PC-3 (cell line): ENCODE measurements around the gene SCMH1. TPM values are rescaled to one million over a fixed set of nuclear protein-coding genes. Genes with fewer than 3 reads are reported as not detected.
A peak's percentile ranks its signal among the peaks of the same experiment; 100 is the strongest.

Experiments
- ATAC-seq: fragments of 200-7000 bp; cut with Tn5 transposase; 2 replicates; pipeline ENCODE4 v1.9.1; 2020; ENCODE audit warnings: mild to moderate bottlenecking, moderate library complexity
- BruUV-seq: library from RNA; stranded (reverse); fragments of 400-500 nt; replicated peaks from 2 replicates; lab custom pipeline; 2021; lab: Mats Ljungman, UMichigan
- CTCF ChIA-PET: fragments of 300-600 bp; sonication (Branson Sonifier 250); formaldehyde crosslinking; loops from one replicate; lab custom pipeline; 2022; ENCODE audit warnings: antibody characterized with exemption; lab: Charles Lee
- POLR2A ChIA-PET: fragments of 300-600 bp; sonication (Branson Sonifier 250); formaldehyde crosslinking; loops from one replicate; lab custom pipeline; 2022; ENCODE audit warnings: antibody characterized with exemption; ENCODE audit not compliant: unreplicated experiment; lab: Charles Lee
- DNase-seq: peaks from one replicate; pipeline ENCODE4 v3.0.0-alpha.2; 2015
- H2AFZ ChIP-seq: fragments of 300-600 bp; sonication (generic); 2 replicates; pipeline ENCODE4 v1.6.0; 2016; ENCODE audit warnings: antibody characterized with exemption, low read length
- H3F3A ChIP-seq: fragments of 300-600 bp; sonication (generic); one replicate; pipeline ENCODE4 v1.6.0; 2017; ENCODE audit warnings: antibody characterized with exemption, low read length, control low read depth, mild to moderate bottlenecking; ENCODE audit not compliant: unreplicated experiment
- H3K27ac ChIP-seq: fragments of 300-600 bp; sonication (generic); 2 replicates; pipeline ENCODE4 v1.5.1; 2016; ENCODE audit warnings: mild to moderate bottlenecking, low read length
- H3K27me3 ChIP-seq: fragments of 300-600 bp; sonication (generic); 2 replicates; pipeline ENCODE4 v1.6.1; 2016; ENCODE audit warnings: low read length, mixed read lengths
- H3K36me3 ChIP-seq: fragments of 300-600 bp; sonication (generic); 2 replicates; pipeline ENCODE4 v1.6.1; 2016; ENCODE audit warnings: low read depth, mixed run types, low read length, mixed read lengths
- H3K4me1 ChIP-seq: fragments of 300-600 bp; sonication (generic); 2 replicates; pipeline ENCODE4 v1.5.1; 2016; ENCODE audit warnings: low read length; ENCODE audit not compliant: insufficient read depth
- H3K4me2 ChIP-seq: fragments of 300-600 bp; sonication (generic); 2 replicates; pipeline ENCODE4 v1.6.0; 2016; ENCODE audit warnings: low read length
- H3K4me3 ChIP-seq: fragments of 300-600 bp; sonication (generic); 2 replicates; pipeline ENCODE4 v1.5.1; 2016; ENCODE audit warnings: mild to moderate bottlenecking, low read length, mixed read lengths
- H3K79me2 ChIP-seq: fragments of 300-600 bp; sonication (generic); 2 replicates; pipeline ENCODE4 v1.6.1; 2017; ENCODE audit warnings: low read length, mixed read lengths
- H3K9ac ChIP-seq: fragments of 300-600 bp; sonication (generic); 2 replicates; pipeline ENCODE4 v1.6.0; 2016; ENCODE audit warnings: mild to moderate bottlenecking, low read length
- H3K9me2 ChIP-seq: fragments of 300-600 bp; sonication (generic); replicated peaks from 2 replicates; pipeline ENCODE4 v1.6.1; 2016; ENCODE audit warnings: mixed run types, low read length, mixed read lengths
- H3K9me3 ChIP-seq: fragments of 300-600 bp; sonication (generic); 2 replicates; pipeline ENCODE4 v1.6.1; 2016; ENCODE audit warnings: low read length, mixed read lengths
- H4K20me1 ChIP-seq: fragments of 300-600 bp; sonication (generic); 2 replicates; pipeline ENCODE4 v1.6.1; 2016; ENCODE audit warnings: low read length, mixed read lengths
- EZH2 ChIP-seq: fragments of 300-600 bp; sonication (generic); IDR thresholded peaks from one replicate; pipeline ENCODE4 v1.6.1; 2017; ENCODE audit warnings: antibody characterized with exemption, mild to moderate bottlenecking, low read length; ENCODE audit not compliant: unreplicated experiment
- EZH2phosphoT487 ChIP-seq: fragments of 300-600 bp; sonication (generic); IDR thresholded peaks from 2 replicates; pipeline ENCODE4 v1.6.1; 2018; ENCODE audit warnings: mild to moderate bottlenecking, antibody characterized with exemption, low read length, borderline replicate concordance
- intact Hi-C: fragments of 100-400 bp; cut with micrococcal nuclease; formaldehyde crosslinking; loops from 2 replicates; pipeline ENCODE4 v1.9.0; 2023
- total RNA-seq: library from RNA; depleted of rRNA; stranded (reverse); fragments of >200 nt; gene quantifications from 2 replicates; pipeline ENCODE4 v1.2.3, GENCODE V29; 2014
- TF ChIP-seq, protein P1 (sequence below): fragments of 300-600 bp; sonication (generic); conservative IDR thresholded peaks from 2 replicates; pipeline ENCODE4 v1.5.1; 2017; ENCODE audit warnings: antibody characterized with exemption, low read depth, mild to moderate bottlenecking, low read length

The SCMH1 gene
- total RNA-seq, 1 experiment from 2014 or later = 33.6 TPM

DNA sequence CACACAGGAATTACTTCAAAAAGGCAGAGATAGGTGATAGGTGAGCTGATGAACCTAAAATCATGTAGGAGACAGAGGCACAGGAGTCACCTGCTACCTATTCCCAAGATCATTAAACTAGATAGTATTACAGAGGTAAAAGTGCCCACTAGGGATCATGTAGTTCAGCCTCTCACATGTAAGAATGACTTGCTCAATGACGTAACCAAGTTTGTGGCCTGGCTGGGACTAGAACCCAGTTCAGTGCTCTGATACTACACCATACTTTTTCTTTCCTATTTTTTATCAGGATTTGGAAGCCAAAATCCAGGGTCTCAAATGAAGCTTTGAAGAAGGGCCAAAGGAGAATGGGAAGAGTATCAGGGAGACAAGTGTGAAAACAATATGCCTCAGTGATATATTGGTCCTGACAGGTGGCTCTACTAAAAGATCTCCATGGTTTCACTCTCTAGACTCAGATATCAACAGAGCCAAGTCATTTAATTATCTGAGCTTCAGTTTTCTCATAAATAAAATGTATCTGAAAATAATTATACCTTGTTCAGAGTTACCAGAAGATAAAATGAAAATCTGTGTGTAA lies 133.3 kb downstream of the SCMH1 start:
- H3K4me1 ChIP-seq = peaks cover 29% of the 10 kb centered on the region
- H3K9me2 ChIP-seq = no peaks in the 10 kb centered on the region
- H3K4me3 ChIP-seq = peak overlapping the region; percentile 9; the same call in 1 of the 2 replicates
- H4K20me1 ChIP-seq = no peaks in the 10 kb centered on the region
- intact Hi-C loops = no loop called here
- TF ChIP-seq, protein P1, sequence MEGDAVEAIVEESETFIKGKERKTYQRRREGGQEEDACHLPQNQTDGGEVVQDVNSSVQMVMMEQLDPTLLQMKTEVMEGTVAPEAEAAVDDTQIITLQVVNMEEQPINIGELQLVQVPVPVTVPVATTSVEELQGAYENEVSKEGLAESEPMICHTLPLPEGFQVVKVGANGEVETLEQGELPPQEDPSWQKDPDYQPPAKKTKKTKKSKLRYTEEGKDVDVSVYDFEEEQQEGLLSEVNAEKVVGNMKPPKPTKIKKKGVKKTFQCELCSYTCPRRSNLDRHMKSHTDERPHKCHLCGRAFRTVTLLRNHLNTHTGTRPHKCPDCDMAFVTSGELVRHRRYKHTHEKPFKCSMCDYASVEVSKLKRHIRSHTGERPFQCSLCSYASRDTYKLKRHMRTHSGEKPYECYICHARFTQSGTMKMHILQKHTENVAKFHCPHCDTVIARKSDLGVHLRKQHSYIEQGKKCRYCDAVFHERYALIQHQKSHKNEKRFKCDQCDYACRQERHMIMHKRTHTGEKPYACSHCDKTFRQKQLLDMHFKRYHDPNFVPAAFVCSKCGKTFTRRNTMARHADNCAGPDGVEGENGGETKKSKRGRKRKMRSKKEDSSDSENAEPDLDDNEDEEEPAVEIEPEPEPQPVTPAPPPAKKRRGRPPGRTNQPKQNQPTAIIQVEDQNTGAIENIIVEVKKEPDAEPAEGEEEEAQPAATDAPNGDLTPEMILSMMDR = no peak
- TF ChIP-seq EZH2phosphoT487 (no peak), EZH2 (no peak)
- no TSS peak for BruUV-seq
- H3K4me2 ChIP-seq = peak overlapping the region; percentile 64
- no peak overlapping the region for H2AFZ ChIP-seq
- DNase-seq (no peak), ATAC-seq (no peak)
- peaks cover 17% of the 10 kb centered on the region for H3F3A ChIP-seq
- ChIA-PET CTCF (no interaction called here), POLR2A (interaction anchor here (0.7 kb wide), 1 partner anchor 128 kb away, joined by 4 read pairs; no protein-coding TSS in a partner anchor)
- no peak overlapping the region for H3K9ac ChIP-seq
- no peaks in the 10 kb centered on the region for H3K9me3 ChIP-seq
- H3K36me3 ChIP-seq = no peaks in the 10 kb centered on the region
- H3K79me2 ChIP-seq = no peaks in the 10 kb centered on the region
- H3K27me3 ChIP-seq = no peaks in the 10 kb centered on the region
- peak overlapping the region; percentile 36 for H3K27ac ChIP-seq

- intact Hi-C loops = loop anchor here (5.0 kb wide), 1 partner anchor 139 kb away; the partner anchor contains the start of gene SCMH1
- DNase-seq = no peak
- ATAC-seq = no peak
- Histone ChIP-seq H3K4me2 (no peak overlapping the region), H3F3A (no peaks in the 10 kb centered on the region), H3K36me3 (no peaks in the 10 kb centered on the region), H3K4me3 (no peak overlapping the region), H3K79me2 (no peaks in the 10 kb centered on the region), H3K9ac (no peak overlapping the region), H3K27ac (no peak overlapping the region), H3K27me3 (no peaks in the 10 kb centered on the region), H2AFZ (no peak overlapping the region), H3K9me2 (no peaks in the 10 kb centered on the region), H4K20me1 (no peaks in the 10 kb centered on the region), H3K9me3 (no peaks in the 10 kb centered on the region), H3K4me1 (peaks cover 23% of the 10 kb centered on the region)
- CTCF ChIA-PET = no interaction called here
- TF ChIP-seq, protein P1 = no peak
- TF ChIP-seq EZH2 (no peak), EZH2phosphoT487 (no peak)
- POLR2A ChIA-PET = no interaction called here
- BruUV-seq = no TSS peak
These were observed 138.3 kb downstream of the SCMH1 start for GRCh38 chr1:41103766-41104165.

GRCh38 chr1:41102653-41103052 lies 139.5 kb downstream of the SCMH1 start:
- no TSS peak for BruUV-seq
- no peak overlapping the region for H3K9ac ChIP-seq
- peak overlapping the region; percentile 16; the same call in 1 of the 2 replicates for H3K4me2 ChIP-seq
- H3K4me3 ChIP-seq = no peak overlapping the region
- H3K4me1 ChIP-seq = peaks cover 18% of the 10 kb centered on the region
- ATAC-seq (peak; percentile 35), DNase-seq (no peak)
- H3K9me2 ChIP-seq = no peaks in the 10 kb centered on the region
- H3K79me2 ChIP-seq = no peaks in the 10 kb centered on the region
- ChIA-PET CTCF (no interaction called here), POLR2A (interaction anchor here (0.6 to 0.7 kb wide), 2 partner anchors 11 to 138 kb away, joined by 4 to 6 read pairs; no protein-coding TSS in a partner anchor)
- intact Hi-C loops = loop anchor here (5.0 kb wide), 1 partner anchor 140 kb away; the partner anchor contains the start of gene SCMH1
- H2AFZ ChIP-seq = no peak overlapping the region
- H3K27ac ChIP-seq = 0 out of 2 replicates have a peak overlapping the region, but pooled peaks have one; percentile 7
- TF ChIP-seq EZH2phosphoT487 (no peak), EZH2 (no peak)
- TF ChIP-seq, protein P1 = no peak
- H3F3A ChIP-seq = no peaks in the 10 kb centered on the region
- H4K20me1 ChIP-seq = no peaks in the 10 kb centered on the region
- H3K27me3 ChIP-seq = no peaks in the 10 kb centered on the region
- no peaks in the 10 kb centered on the region for H3K9me3 ChIP-seq
- H3K36me3 ChIP-seq = no peaks in the 10 kb centered on the region
